GM12878 (cell line): ENCODE data around the gene SPI1. TPM values are rescaled to one million over a fixed set of nuclear protein-coding genes. Genes with fewer than 3 reads are reported as not detected.

Experiments
- ATAC-seq: fragments of 200-7000 bp; cut with Tn5 transposase; 3 replicates; pipeline ENCODE4 v1.9.1; 2020; ENCODE audit warnings: mild to moderate bottlenecking, moderate library complexity
- BruUV-seq: library from RNA; stranded (reverse); fragments of 400-500 nt; replicated peaks from 2 replicates; lab custom pipeline; 2021; lab: Mats Ljungman, UMichigan
- CTCF ChIA-PET: fragments of 300-600 bp; sonication (Branson Sonifier 250); formaldehyde crosslinking; extraction: SDS; loops from one replicate; lab custom pipeline; 2021; ENCODE audit warnings: inconsistent platforms; lab: Yijun Ruan, JAX
- POLR2A ChIA-PET: fragments of 350-600 bp; formaldehyde crosslinking; extraction: SDS; loops from one replicate; lab custom pipeline; 2021; ENCODE audit warnings: inconsistent platforms; lab: Charles Lee
- RAD21 ChIA-PET: fragments of 300-600 bp; sonication (Branson Sonifier 250); formaldehyde crosslinking; loops from one replicate; lab custom pipeline; 2023; ENCODE audit warnings: antibody characterized with exemption; ENCODE audit not compliant: unreplicated experiment; lab: Charles Lee
- SMC1A ChIA-PET: fragments of 300-600 bp; sonication (Branson Sonifier 250); formaldehyde crosslinking; loops from one replicate; lab custom pipeline; 2023; ENCODE audit not compliant: unreplicated experiment, uncharacterized antibody; lab: Charles Lee
- DNase-seq: peaks from one replicate; pipeline ENCODE4 v3.0.0-alpha.2; 2011; ENCODE audit warnings: low read depth, low spot score
- FAIRE-seq: peaks from 3 replicates; lab custom pipeline; 2011; peaks lifted over from hg19 to GRCh38; lab: Jason Lieb, UNC
- H2AFZ ChIP-seq: 2 replicates; pipeline ENCODE4 v1.6.0; 2011; ENCODE audit warnings: low read depth, low read length, control low read depth; ENCODE audit not compliant: control insufficient read depth
- H3K27ac ChIP-seq: 2 replicates; pipeline ENCODE4 v1.5.1; 2011; ENCODE audit warnings: control low read depth; ENCODE audit not compliant: control insufficient read depth, insufficient read depth
- H3K27me3 ChIP-seq, 2 experiments: replicated peaks in 1 of 2; 2 replicates each; pipeline versions ENCODE4 v1.6.0 to v1.6.1; 2011; ENCODE audit warnings: low read length in 1 of 2; ENCODE audit not compliant: control insufficient read depth in 2 of 2, insufficient read depth in 2 of 2
- H3K36me3 ChIP-seq, 2 experiments: 2 replicates each; pipeline ENCODE4 v1.5.1; 2011; ENCODE audit warnings: low read length in 1 of 2; ENCODE audit not compliant: control insufficient read depth in 2 of 2, insufficient read depth in 2 of 2
- H3K4me1 ChIP-seq: 2 replicates; pipeline ENCODE4 v1.6.1; 2011; ENCODE audit warnings: mild to moderate bottlenecking, low read length, moderate library complexity, mixed read lengths; ENCODE audit not compliant: control insufficient read depth, insufficient read depth
- H3K4me2 ChIP-seq: 2 replicates; pipeline ENCODE4 v1.6.0; 2011; ENCODE audit warnings: control low read depth; ENCODE audit not compliant: control insufficient read depth, insufficient read depth
- H3K4me3 ChIP-seq: fragments of 200-600 bp; sonication (generic); 2 replicates; pipeline ENCODE4 v1.5.1; 2016
- H3K79me2 ChIP-seq: 2 replicates; pipeline ENCODE4 v1.6.0; 2011; ENCODE audit warnings: low read length; ENCODE audit not compliant: control insufficient read depth, insufficient read depth
- H3K9ac ChIP-seq: 2 replicates; pipeline ENCODE4 v1.8.0; 2011; ENCODE audit warnings: low read length, control low read depth, mixed read lengths; ENCODE audit not compliant: control insufficient read depth, insufficient read depth
- H3K9me3 ChIP-seq: replicated peaks from 3 replicates; pipeline ENCODE4 v1.5.1; 2011; ENCODE audit warnings: mild to moderate bottlenecking, low read length; ENCODE audit not compliant: control insufficient read depth, insufficient read depth
- H4K20me1 ChIP-seq: 2 replicates; pipeline ENCODE4 v1.6.0; 2011; ENCODE audit not compliant: control insufficient read depth, insufficient read depth
- BACH1 ChIP-seq: fragments of 450-650 bp; IDR thresholded peaks from 2 replicates; pipeline ENCODE4 v1.6.1; 2017; ENCODE audit warnings: mild to moderate bottlenecking, borderline replicate concordance
- BMI1 ChIP-seq: fragments of 450-650 bp; IDR thresholded peaks from 2 replicates; pipeline ENCODE4 v1.6.1; 2016; ENCODE audit warnings: mild to moderate bottlenecking, moderate library complexity, borderline replicate concordance
- CREM ChIP-seq: IDR thresholded peaks from 2 replicates; pipeline ENCODE4 v1.6.1; 2014; ENCODE audit warnings: antibody characterized with exemption, low read depth
- ESRRA ChIP-seq: IDR thresholded peaks from 2 replicates; pipeline ENCODE4 v1.6.1; 2012; ENCODE audit warnings: mild to moderate bottlenecking, low read length, improper control_type of control experiment
- POLR2AphosphoS2 ChIP-seq: IDR thresholded peaks from 2 replicates; pipeline ENCODE4 v1.6.1; 2011; ENCODE audit warnings: low read depth, mild to moderate bottlenecking, low read length, improper control_type of control experiment, moderate library complexity
- SMAD1 ChIP-seq: fragments of 450-650 bp; IDR thresholded peaks from 2 replicates; pipeline ENCODE4 v1.6.1; 2018; ENCODE audit warnings: mild to moderate bottlenecking, low read depth; ENCODE audit not compliant: partially characterized antibody
- SREBF1 ChIP-seq: IDR thresholded peaks from 2 replicates; pipeline ENCODE4 v1.6.1; 2012; ENCODE audit warnings: mild to moderate bottlenecking, low read length
- TCF3 ChIP-seq: IDR thresholded peaks from 2 replicates; pipeline ENCODE4 v1.6.1; 2012; ENCODE audit warnings: low read depth, mild to moderate bottlenecking, low read length, borderline replicate concordance; ENCODE audit not compliant: insufficient read depth
- YY1 ChIP-seq: IDR thresholded peaks from 2 replicates; pipeline ENCODE4 v1.6.1; 2011; ENCODE audit warnings: low read depth, mild to moderate bottlenecking, low read length
- WGBS: methylation state at CpG from one replicate; pipeline ENCODE4 v1.1.6; 2016; ENCODE audit warnings: low lambda C conversion rate; ENCODE audit not compliant: insufficient replicate concordance, insufficient coverage; ENCODE audit errors: missing lambda C conversion rate; 5-methylcytosine and 5-hydroxymethylcytosine counted together
- in situ Hi-C: fragments of 300-500 bp; cut with MboI; formaldehyde crosslinking; loops from 9 replicates; pipeline ENCODE4 v1.14.3; 2018; ENCODE audit warnings: mixed read lengths
- intact Hi-C: fragments of 100-400 bp; cut with micrococcal nuclease; formaldehyde crosslinking; loops from one replicate; pipeline ENCODE4 v1.14.2; 2022; ENCODE audit not compliant: unreplicated experiment
- polyA plus RNA-seq, 11 experiments: library from polyadenylated mRNA; depleted of rRNA in 4 of 11; unstranded in 6 of 11; stranded (reverse) in 5 of 11; fragments of >200 nt; fragmentation: Nextera tagmentation in 4 of 11; fragmentation: Illumina TruSeq in 1 of 11; extraction: Ambion mirVana in 4 of 11; extraction: Trizol in 1 of 11; gene quantifications; 1 replicate in 1 of 11; 2 replicates in 10 of 11; pipeline versions ENCODE4 v1.2.1 to v1.2.3, GENCODE V29; 2011 to 2016; ENCODE audit warnings: inconsistent platforms in 2 of 11, missing spikeins in 2 of 11, low read depth in 1 of 11
- total RNA-seq, 4 experiments: library from RNA; depleted of rRNA in 3 of 4; stranded (reverse); fragments of >200 nt in 3 of 4; fragmentation: Illumina TruSeq in 1 of 4; extraction: Trizol in 1 of 4; gene quantifications; 2 replicates each; pipeline versions ENCODE4 v1.2.1 to v1.2.3, GENCODE V29; 2013 to 2021
- TF ChIP-seq, protein P1 (sequence below): fragments of 150-350 bp; IDR thresholded peaks from 2 replicates; pipeline ENCODE4 v1.6.1; 2016; ENCODE audit warnings: low read depth, low read length
- TF ChIP-seq, protein P2 (sequence below): fragments of 150-350 bp; IDR thresholded peaks from 2 replicates; pipeline ENCODE4 v1.6.1; 2014; ENCODE audit warnings: mild to moderate bottlenecking, low read depth, low read length
- TF ChIP-seq, protein P3 (sequence below): fragments of 450-650 bp; conservative IDR thresholded peaks from 2 replicates; pipeline ENCODE4 v1.6.1; 2017; ENCODE audit warnings: mild to moderate bottlenecking, moderate library complexity

SPI1 gene
- total and polyA plus RNA-seq, 10 of the 15 experiments (the other 5 are each of a cell fraction or from before 2014, with no cell fraction given): 0.05 to 31.1 (median 9.7) TPM

DNA sequence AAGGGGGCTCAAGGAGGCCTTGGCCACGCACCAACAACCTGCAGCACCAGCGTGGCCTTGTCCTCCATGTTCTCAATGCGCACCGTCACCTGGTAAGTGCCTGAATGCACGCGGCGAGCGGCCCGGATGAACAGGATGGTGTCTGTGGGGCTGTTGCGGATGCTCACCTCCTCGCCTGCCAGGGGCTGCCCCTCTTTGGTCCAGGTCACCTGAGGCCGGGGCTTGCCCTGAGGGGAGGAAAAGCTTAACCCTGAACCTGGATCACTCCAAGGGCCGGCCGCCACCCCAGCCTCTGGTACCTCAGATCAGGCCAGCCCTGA is 44.9 kb downstream of the SPI1 start (continued):
- TF ChIP-seq CREM: no peak
- TF ChIP-seq YY1: no peak

DNA sequence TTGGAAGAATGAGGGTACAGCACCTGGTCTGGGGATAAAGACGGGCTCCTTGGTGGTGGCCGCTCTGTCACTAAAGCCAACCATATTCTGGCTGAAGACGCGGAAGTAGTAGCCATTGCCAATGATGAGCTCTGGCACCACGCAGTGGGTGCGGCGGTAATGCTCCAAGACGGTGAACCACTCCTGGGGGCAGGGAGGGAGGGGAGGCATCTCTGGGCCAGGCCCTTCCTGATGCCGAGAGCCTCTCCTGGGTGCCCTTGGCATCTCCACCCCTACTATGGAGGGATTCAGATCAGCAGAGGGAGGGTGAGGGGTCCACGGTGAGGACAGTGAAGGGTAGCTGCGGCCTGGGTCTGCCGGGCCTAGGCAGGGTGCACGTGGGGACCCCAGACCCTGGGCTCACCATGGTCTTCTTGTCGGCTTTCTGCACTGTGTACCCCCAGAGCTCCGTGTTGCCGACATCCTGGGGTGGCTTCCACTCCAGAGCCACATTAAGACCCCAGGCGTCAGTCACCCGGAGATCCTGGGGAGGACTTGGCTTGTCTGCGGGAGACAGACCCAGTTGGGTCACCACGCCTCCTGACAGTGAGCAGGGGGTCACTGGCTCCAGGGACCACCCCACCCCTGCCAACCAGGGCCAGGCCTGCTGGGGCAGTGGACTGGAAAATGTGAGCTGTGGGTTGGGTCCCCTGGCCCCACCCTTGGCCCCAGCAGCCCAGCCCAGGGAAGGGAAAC is 45.4 kb downstream of the SPI1 start:
- no peak overlapping the region for H3K4me2 ChIP-seq
- CTCF ChIA-PET: interaction anchor here (1.2 to 2.1 kb wide), 2 partner anchors 11 to 41 kb away, joined by 3 to 8 read pairs; no protein-coding TSS in a partner anchor
- H4K20me1 ChIP-seq: no peaks in the 10 kb centered on the region
- in situ Hi-C loops (no loop called here), intact Hi-C loops (no loop called here)
- H3K9me3 ChIP-seq: no peaks in the 10 kb centered on the region
- H3K4me3 ChIP-seq: no peak overlapping the region
- peaks cover 2 to 8% of the 10 kb centered on the region in 2 experiments for H3K36me3 ChIP-seq
- H3K27ac ChIP-seq: no peak overlapping the region
- RAD21 ChIA-PET: no interaction called here
- POLR2A ChIA-PET: interaction anchor here (1.0 kb wide), 1 partner anchor 11 kb away, joined by 3 read pairs; no protein-coding TSS in a partner anchor
- FAIRE-seq (no peak), DNase-seq (no peak), ATAC-seq (no peak)
- H3K27me3 ChIP-seq: no peaks in the 10 kb centered on the region
- no TSS peak for BruUV-seq
- SMC1A ChIA-PET: interaction anchor here (1.3 kb wide), 1 partner anchor 36 kb away, joined by 3 read pairs; no protein-coding TSS in a partner anchor
- no peak overlapping the region for H2AFZ ChIP-seq
- no peaks in the 10 kb centered on the region for H3K79me2 ChIP-seq
- H3K4me1 ChIP-seq: peaks cover 10% of the 10 kb centered on the region
- whole genome bisulfite sequencing: 86% methylated on average over 19 of the region's 20 CpGs
- no peak overlapping the region for H3K9ac ChIP-seq
- TF ChIP-seq SMAD1: no peak
- TF ChIP-seq BACH1: no peak
- no peak for TF ChIP-seq SREBF1
- no peak for TF ChIP-seq ESRRA
- TF ChIP-seq, protein P1, sequence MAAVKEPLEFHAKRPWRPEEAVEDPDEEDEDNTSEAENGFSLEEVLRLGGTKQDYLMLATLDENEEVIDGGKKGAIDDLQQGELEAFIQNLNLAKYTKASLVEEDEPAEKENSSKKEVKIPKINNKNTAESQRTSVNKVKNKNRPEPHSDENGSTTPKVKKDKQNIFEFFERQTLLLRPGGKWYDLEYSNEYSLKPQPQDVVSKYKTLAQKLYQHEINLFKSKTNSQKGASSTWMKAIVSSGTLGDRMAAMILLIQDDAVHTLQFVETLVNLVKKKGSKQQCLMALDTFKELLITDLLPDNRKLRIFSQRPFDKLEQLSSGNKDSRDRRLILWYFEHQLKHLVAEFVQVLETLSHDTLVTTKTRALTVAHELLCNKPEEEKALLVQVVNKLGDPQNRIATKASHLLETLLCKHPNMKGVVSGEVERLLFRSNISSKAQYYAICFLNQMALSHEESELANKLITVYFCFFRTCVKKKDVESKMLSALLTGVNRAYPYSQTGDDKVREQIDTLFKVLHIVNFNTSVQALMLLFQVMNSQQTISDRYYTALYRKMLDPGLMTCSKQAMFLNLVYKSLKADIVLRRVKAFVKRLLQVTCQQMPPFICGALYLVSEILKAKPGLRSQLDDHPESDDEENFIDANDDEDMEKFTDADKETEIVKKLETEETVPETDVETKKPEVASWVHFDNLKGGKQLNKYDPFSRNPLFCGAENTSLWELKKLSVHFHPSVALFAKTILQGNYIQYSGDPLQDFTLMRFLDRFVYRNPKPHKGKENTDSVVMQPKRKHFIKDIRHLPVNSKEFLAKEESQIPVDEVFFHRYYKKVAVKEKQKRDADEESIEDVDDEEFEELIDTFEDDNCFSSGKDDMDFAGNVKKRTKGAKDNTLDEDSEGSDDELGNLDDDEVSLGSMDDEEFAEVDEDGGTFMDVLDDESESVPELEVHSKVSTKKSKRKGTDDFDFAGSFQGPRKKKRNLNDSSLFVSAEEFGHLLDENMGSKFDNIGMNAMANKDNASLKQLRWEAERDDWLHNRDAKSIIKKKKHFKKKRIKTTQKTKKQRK: no peak
- no peak for TF ChIP-seq BMI1
- TF ChIP-seq, protein P2, sequence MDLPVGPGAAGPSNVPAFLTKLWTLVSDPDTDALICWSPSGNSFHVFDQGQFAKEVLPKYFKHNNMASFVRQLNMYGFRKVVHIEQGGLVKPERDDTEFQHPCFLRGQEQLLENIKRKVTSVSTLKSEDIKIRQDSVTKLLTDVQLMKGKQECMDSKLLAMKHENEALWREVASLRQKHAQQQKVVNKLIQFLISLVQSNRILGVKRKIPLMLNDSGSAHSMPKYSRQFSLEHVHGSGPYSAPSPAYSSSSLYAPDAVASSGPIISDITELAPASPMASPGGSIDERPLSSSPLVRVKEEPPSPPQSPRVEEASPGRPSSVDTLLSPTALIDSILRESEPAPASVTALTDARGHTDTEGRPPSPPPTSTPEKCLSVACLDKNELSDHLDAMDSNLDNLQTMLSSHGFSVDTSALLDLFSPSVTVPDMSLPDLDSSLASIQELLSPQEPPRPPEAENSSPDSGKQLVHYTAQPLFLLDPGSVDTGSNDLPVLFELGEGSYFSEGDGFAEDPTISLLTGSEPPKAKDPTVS: no peak
- TF ChIP-seq, protein P3, sequence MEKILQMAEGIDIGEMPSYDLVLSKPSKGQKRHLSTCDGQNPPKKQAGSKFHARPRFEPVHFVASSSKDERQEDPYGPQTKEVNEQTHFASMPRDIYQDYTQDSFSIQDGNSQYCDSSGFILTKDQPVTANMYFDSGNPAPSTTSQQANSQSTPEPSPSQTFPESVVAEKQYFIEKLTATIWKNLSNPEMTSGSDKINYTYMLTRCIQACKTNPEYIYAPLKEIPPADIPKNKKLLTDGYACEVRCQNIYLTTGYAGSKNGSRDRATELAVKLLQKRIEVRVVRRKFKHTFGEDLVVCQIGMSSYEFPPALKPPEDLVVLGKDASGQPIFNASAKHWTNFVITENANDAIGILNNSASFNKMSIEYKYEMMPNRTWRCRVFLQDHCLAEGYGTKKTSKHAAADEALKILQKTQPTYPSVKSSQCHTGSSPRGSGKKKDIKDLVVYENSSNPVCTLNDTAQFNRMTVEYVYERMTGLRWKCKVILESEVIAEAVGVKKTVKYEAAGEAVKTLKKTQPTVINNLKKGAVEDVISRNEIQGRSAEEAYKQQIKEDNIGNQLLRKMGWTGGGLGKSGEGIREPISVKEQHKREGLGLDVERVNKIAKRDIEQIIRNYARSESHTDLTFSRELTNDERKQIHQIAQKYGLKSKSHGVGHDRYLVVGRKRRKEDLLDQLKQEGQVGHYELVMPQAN: no peak
- TF ChIP-seq POLR2AphosphoS2: no peak
- no peak for TF ChIP-seq TCF3
